Measurements from ENCODE around the gene TNRC6A. TPM values are rescaled to one million over a fixed set of nuclear protein-coding genes. Genes with fewer than 3 reads are reported as not detected.
A peak's percentile ranks its signal among the peaks of the same experiment; 100 is the strongest.
"Not testable (repeated sequence)": the region's sequence is repeated elsewhere in the genome, so short reads cannot be mapped to it uniquely, and the experiment has no call there.

Gene TNRC6A
- total RNA-seq, 1 experiment from 2014 or later: 20.3 TPM

DNA sequence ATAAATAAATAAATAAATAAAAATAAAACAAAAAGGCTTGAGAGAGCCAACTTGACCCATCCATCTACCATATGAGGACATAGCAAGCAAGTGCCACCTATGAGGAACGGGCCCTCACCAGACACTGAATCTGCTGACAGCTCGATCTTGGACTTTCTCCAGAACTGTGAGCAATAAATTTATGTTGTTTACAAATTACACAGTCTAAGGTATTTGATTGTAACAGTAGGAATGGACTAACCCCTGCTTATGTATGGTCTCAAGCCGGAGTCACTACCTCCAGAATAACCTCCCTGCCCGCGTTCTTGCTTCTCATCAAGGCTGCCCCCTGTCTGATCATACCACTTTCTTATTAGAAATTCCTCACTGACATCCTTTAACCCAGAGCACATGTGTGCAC is 126.2 kb downstream of the TNRC6A start:
- Histone ChIP-seq H3K9me3 (ENCODE audit: low read length) (no peaks in the 10 kb centered on the region), H3K79me2 (ENCODE audit: low read length) (no peaks in the 10 kb centered on the region), H3K4me1 (ENCODE audit: insufficient read depth, low read length) (peaks cover 41% of the 10 kb centered on the region), H3K27me3 (ENCODE audit: low read length) (no peaks in the 10 kb centered on the region), H3K9ac (ENCODE audit: low read length) (no peak overlapping the region), H2AFZ (ENCODE audit: low read length) (no peak overlapping the region), H3K9me2 (replicated peaks; ENCODE audit: low read length) (no peaks in the 10 kb centered on the region), H3K4me3 (ENCODE audit: low read length) (no peak overlapping the region), H3K27ac (ENCODE audit: low read length) (no peak overlapping the region), H3K4me2 (ENCODE audit: low read length) (0 out of 2 replicates have a peak overlapping the region, but pooled peaks have one; percentile 10), H4K20me1 (ENCODE audit: low read length) (no peaks in the 10 kb centered on the region), H3K36me3 (ENCODE audit: low read depth, low read length) (no peaks in the 10 kb centered on the region), H3F3A (ENCODE audit: low read length, unreplicated experiment) (peaks cover 5% of the 10 kb centered on the region)
- peak; percentile 68 for ATAC-seq
- intact Hi-C loops (cut with micrococcal nuclease): no loop called here
- ChIA-PET CTCF (interaction anchor here (0.5 kb wide), 1 partner anchor 370 kb away, joined by 3 read pairs; no protein-coding TSS in a partner anchor), POLR2A (ENCODE audit: unreplicated experiment) (no interaction called here)
- TF ChIP-seq, protein P1, sequence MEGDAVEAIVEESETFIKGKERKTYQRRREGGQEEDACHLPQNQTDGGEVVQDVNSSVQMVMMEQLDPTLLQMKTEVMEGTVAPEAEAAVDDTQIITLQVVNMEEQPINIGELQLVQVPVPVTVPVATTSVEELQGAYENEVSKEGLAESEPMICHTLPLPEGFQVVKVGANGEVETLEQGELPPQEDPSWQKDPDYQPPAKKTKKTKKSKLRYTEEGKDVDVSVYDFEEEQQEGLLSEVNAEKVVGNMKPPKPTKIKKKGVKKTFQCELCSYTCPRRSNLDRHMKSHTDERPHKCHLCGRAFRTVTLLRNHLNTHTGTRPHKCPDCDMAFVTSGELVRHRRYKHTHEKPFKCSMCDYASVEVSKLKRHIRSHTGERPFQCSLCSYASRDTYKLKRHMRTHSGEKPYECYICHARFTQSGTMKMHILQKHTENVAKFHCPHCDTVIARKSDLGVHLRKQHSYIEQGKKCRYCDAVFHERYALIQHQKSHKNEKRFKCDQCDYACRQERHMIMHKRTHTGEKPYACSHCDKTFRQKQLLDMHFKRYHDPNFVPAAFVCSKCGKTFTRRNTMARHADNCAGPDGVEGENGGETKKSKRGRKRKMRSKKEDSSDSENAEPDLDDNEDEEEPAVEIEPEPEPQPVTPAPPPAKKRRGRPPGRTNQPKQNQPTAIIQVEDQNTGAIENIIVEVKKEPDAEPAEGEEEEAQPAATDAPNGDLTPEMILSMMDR (conservative IDR thresholded peaks at IDR 0.05; ENCODE audit: low read depth, low read length): peak; percentile 34; the same call in 1 of the 2 replicates
- no peak for TF ChIP-seq EZH2 (IDR thresholded peaks at IDR 0.05; ENCODE audit: low read length, unreplicated experiment)
- TF ChIP-seq EZH2phosphoT487 (IDR thresholded peaks at IDR 0.05; ENCODE audit: borderline replicate concordance, low read length): no peak
- DNase-seq: peak; percentile 78
- no TSS peak for BruUV-seq (replicated peaks)

DNA sequence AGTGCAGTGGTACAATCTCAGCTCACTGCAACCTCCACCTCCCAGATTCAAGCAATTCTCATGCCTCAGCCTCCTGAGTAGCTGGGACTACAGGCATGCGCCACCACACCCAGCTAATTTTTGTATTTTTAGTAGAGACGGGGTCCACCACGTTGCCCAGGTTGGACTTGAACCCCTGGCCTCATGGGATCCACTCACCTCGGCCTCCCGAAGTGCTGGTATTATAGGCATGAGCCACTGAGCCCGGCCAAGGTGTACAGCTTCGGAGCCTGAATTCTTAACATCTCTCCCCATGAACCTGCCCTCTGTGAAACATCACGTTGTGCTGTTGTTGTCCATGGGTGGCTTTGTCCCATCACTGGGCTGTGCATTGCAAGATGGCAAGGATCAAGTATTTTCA is 127.4 kb downstream of the TNRC6A start:
- H3K9ac ChIP-seq (ENCODE audit: low read length); H2AFZ ChIP-seq (ENCODE audit: low read length); H3K27me3 ChIP-seq (ENCODE audit: low read length); BruUV-seq (replicated peaks); H3K36me3 ChIP-seq (ENCODE audit: low read depth, low read length); H4K20me1 ChIP-seq (ENCODE audit: low read length); DNase-seq; H3K79me2 ChIP-seq (ENCODE audit: low read length); H3K4me3 ChIP-seq (ENCODE audit: low read length); ATAC-seq; H3K4me2 ChIP-seq (ENCODE audit: low read length); H3K9me3 ChIP-seq (ENCODE audit: low read length); H3K9me2 ChIP-seq (replicated peaks; ENCODE audit: low read length); intact Hi-C loops (cut with micrococcal nuclease); CTCF ChIA-PET; H3F3A ChIP-seq (ENCODE audit: low read length, unreplicated experiment); H3K27ac ChIP-seq (ENCODE audit: low read length): not testable (repeated sequence)
- POLR2A ChIA-PET (ENCODE audit: unreplicated experiment): interaction anchor here (0.7 kb wide), 1 partner anchor 24 kb away, joined by 6 read pairs; no protein-coding TSS in a partner anchor
- H3K4me1 ChIP-seq (ENCODE audit: insufficient read depth, low read length): peaks cover 29% of the 10 kb centered on the region

DNA sequence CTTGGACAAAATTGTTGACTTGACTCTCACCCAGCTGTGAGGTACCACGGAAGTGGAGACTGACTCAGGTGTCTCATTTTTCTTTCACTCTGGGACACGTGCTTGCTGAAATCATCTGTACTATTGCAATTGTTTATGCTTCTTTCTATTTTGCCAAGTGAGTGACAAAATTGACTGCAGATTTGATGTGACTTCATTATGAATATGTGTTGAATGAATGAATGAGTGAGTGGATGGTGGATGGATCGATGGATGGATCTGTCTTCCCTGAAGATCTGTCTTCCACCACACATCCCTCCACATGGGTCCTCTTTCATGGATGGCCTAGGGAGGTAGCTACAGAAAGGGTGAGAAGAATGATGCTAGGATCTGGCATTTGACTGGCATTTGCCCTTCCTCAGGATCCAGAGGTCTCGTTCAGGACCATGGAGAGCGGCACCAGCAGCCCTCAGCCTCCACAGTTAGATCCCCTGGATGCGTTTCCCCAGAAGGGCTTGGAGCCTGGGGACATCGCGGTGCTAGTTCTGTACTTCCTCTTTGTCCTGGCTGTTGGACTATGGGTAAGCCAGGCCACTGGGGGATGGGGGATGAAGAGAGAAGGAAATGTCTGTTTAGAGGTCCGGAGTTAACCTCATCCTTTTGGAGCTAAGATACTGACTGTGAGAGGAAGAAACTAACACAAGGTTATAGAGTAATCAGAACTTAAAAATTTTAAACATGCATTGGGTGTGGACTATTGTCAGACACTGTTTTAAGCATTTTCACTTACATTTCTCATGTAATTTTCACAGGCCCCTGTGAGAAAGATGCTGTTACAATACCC is 129.0 kb downstream of the TNRC6A start:
- no peaks in the 10 kb centered on the region for H3K36me3 ChIP-seq (ENCODE audit: low read depth, low read length)
- no peaks in the 10 kb centered on the region for H3K79me2 ChIP-seq (ENCODE audit: low read length)
- no peaks in the 10 kb centered on the region for H4K20me1 ChIP-seq (ENCODE audit: low read length)
- H3K4me2 ChIP-seq (ENCODE audit: low read length): no peak overlapping the region
- peaks cover 21% of the 10 kb centered on the region for H3K4me1 ChIP-seq (ENCODE audit: insufficient read depth, low read length)
- peaks cover 3% of the 10 kb centered on the region for H3F3A ChIP-seq (ENCODE audit: low read length, unreplicated experiment)
- intact Hi-C loops (cut with micrococcal nuclease): no loop called here
- no peak overlapping the region for H2AFZ ChIP-seq (ENCODE audit: low read length)
- H3K9me3 ChIP-seq (ENCODE audit: low read length): no peaks in the 10 kb centered on the region
- H3K9ac ChIP-seq (ENCODE audit: low read length): no peak overlapping the region
- DNase-seq (peak; percentile 57), ATAC-seq (no peak)
- H3K27me3 ChIP-seq (ENCODE audit: low read length): no peaks in the 10 kb centered on the region
- no TSS peak for BruUV-seq (replicated peaks)
- CTCF ChIA-PET: no interaction called here
- POLR2A ChIA-PET (ENCODE audit: unreplicated experiment): no interaction called here
- TF ChIP-seq, protein P1 (conservative IDR thresholded peaks at IDR 0.05; ENCODE audit: low read depth, low read length): no peak
- no peak for TF ChIP-seq EZH2 (IDR thresholded peaks at IDR 0.05; ENCODE audit: low read length, unreplicated experiment)
- no peak for TF ChIP-seq EZH2phosphoT487 (IDR thresholded peaks at IDR 0.05; ENCODE audit: borderline replicate concordance, low read length)
- H3K27ac ChIP-seq (ENCODE audit: low read length): no peak overlapping the region
- H3K9me2 ChIP-seq (replicated peaks; ENCODE audit: low read length): no peaks in the 10 kb centered on the region
- H3K4me3 ChIP-seq (ENCODE audit: low read length): no peak overlapping the region

All from PC-3 (cell line).